ENCODE results near the gene TMEM178B.

DNA sequence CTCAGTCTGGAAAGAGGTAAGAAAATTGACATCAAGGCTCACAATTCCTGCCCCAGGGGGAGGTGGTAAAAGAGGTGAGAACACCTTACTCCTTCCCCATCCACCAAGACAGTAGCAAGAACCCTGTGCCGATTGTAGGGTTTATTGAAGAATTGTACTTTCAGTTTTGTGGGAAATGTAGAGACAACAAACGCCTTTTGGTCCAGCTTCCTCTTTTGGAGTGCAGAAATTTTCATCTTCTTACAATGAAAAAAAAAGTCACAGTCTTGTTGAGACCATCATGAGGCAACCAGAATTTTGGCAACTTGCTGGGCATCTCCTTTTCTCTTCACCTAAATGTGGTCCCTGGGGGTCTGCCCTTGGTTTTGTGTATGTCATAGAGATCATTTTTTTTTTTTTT, 217.7 kb downstream of the TMEM178B start:
- no peak for TF ChIP-seq POLR2A (IDR thresholded peaks at IDR 0.05; ENCODE audit: low read depth)
- TF ChIP-seq, protein P1, sequence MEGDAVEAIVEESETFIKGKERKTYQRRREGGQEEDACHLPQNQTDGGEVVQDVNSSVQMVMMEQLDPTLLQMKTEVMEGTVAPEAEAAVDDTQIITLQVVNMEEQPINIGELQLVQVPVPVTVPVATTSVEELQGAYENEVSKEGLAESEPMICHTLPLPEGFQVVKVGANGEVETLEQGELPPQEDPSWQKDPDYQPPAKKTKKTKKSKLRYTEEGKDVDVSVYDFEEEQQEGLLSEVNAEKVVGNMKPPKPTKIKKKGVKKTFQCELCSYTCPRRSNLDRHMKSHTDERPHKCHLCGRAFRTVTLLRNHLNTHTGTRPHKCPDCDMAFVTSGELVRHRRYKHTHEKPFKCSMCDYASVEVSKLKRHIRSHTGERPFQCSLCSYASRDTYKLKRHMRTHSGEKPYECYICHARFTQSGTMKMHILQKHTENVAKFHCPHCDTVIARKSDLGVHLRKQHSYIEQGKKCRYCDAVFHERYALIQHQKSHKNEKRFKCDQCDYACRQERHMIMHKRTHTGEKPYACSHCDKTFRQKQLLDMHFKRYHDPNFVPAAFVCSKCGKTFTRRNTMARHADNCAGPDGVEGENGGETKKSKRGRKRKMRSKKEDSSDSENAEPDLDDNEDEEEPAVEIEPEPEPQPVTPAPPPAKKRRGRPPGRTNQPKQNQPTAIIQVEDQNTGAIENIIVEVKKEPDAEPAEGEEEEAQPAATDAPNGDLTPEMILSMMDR (IDR thresholded peaks at IDR 0.05), result no peak
- no peak for TF ChIP-seq POLR2AphosphoS5 (IDR thresholded peaks at IDR 0.05)

Data from esophagus muscularis mucosa (tissue), 3 donors.